GM19468 (cell line): ENCODE results near the gene GRK3.
"Not testable (repeated sequence)": the region's sequence is repeated elsewhere in the genome, so short reads cannot be mapped to it uniquely, and the experiment has no call there.

Experiments
- ATAC-seq: cut with Tn5 transposase; IDR thresholded peaks from one replicate; pipeline ENCODE4 v1.9.1; 2021; ENCODE audit warnings: mild to moderate bottlenecking, moderate library complexity, moderate number of reproducible peaks; ENCODE audit not compliant: unreplicated experiment; ENCODE audit errors: extremely low read depth

Gene GRK3

GRCh38 chr22:25564320-25564978, at the start of gene GRK3:
GRK3 (plus strand) TSS chr22:25564675; CDS start chr22:25565041, 366 bp downstream.
- no peak for ATAC-seq

GRCh38 chr22:25518000-25518663, 46.3 kb upstream of the GRK3 start:
- no peak for ATAC-seq

GRCh38 chr22:25525376-25525775, 39.1 kb upstream of the GRK3 start:
- no peak for ATAC-seq

- ATAC-seq: not testable (repeated sequence)
Observed at GRCh38 chr22:25525804-25526584, 38.5 kb upstream of the GRK3 start.

- not testable (repeated sequence) for ATAC-seq
Observed at GRCh38 chr22:25527016-25527415, 37.5 kb upstream of the GRK3 start.

GRCh38 chr22:25528068-25528467, 36.4 kb upstream of the GRK3 start:
- not testable (repeated sequence) for ATAC-seq

- ATAC-seq: not testable (repeated sequence)
Observed at GRCh38 chr22:25529059-25529458, 35.4 kb upstream of the GRK3 start.

GRCh38 chr22:25529541-25530137, 34.8 kb upstream of the GRK3 start:
- ATAC-seq: not testable (repeated sequence)

- ATAC-seq: not testable (repeated sequence)
Observed at GRCh38 chr22:25531677-25532076, 32.8 kb upstream of the GRK3 start.

GRCh38 chr22:25534724-25535123, 29.8 kb upstream of the GRK3 start:
- ATAC-seq: no peak

- ATAC-seq: no peak
Observed at GRCh38 chr22:25536589-25536988, 27.9 kb upstream of the GRK3 start.

- ATAC-seq: no peak
Observed at GRCh38 chr22:25540166-25540907, 24.1 kb upstream of the GRK3 start.

- ATAC-seq: no peak
Observed at GRCh38 chr22:25540908-25541660, 23.4 kb upstream of the GRK3 start.

- ATAC-seq: no peak
Observed at GRCh38 chr22:25542191-25542590, 22.3 kb upstream of the GRK3 start.

- no peak for ATAC-seq
Observed at GRCh38 chr22:25542720-25543402, 21.6 kb upstream of the GRK3 start.

GRCh38 chr22:25545146-25545545, 19.3 kb upstream of the GRK3 start:
- ATAC-seq: no peak

GRCh38 chr22:25545672-25546071, 18.8 kb upstream of the GRK3 start:
- no peak for ATAC-seq

GRCh38 chr22:25546242-25546641, 18.2 kb upstream of the GRK3 start:
- ATAC-seq: no peak

GRCh38 chr22:25546751-25547150, 17.7 kb upstream of the GRK3 start:
- ATAC-seq: no peak
